HG03175 (cell line): ENCODE measurements around the gene MRTFB.

Source experiments
- ATAC-seq: cut with Tn5 transposase; IDR thresholded peaks from one replicate; pipeline ENCODE4 v1.9.1; 2021; ENCODE audit warnings: mild to moderate bottlenecking, moderate library complexity; ENCODE audit not compliant: unreplicated experiment

The MRTFB gene

DNA sequence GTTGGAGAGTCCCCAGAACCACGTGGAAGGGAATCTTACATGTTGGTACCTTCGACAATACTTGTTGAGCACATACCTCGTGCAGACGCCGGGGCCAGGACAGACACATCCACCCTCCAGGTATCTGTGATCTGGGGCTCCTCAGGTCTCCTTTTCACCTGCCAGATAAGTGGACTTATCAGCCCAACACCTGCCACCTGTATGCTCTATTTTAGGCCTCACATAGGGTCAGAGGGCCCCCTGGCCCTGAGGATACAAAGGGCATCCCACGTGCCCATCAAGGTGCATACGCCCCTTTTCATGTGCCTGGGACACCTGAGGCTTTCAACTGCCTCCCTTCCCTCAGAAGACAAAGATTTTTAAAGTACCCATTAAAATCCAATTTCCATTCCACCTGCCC lies 212.7 kb downstream of the MRTFB start:
- no peak for ATAC-seq

DNA sequence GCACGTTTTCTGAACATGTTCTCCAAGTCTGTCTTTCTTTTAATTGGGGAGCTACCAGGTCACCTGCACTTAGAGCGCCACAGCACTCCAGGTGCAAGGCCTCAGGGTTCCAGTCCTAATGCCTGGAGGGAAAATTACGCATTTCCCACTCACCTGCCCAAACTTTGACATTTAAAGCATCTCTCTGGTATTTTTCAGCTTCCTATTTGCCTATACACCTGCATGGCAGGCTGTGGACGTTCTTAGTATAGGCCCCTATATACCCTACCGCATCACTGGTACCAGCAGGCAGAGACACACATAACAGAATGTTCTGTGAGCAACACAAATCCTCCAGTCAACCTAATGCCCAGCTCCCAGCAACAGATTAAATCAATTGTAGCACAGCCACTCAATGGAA lies 213.3 kb downstream of the MRTFB start:
- ATAC-seq, result no peak

DNA sequence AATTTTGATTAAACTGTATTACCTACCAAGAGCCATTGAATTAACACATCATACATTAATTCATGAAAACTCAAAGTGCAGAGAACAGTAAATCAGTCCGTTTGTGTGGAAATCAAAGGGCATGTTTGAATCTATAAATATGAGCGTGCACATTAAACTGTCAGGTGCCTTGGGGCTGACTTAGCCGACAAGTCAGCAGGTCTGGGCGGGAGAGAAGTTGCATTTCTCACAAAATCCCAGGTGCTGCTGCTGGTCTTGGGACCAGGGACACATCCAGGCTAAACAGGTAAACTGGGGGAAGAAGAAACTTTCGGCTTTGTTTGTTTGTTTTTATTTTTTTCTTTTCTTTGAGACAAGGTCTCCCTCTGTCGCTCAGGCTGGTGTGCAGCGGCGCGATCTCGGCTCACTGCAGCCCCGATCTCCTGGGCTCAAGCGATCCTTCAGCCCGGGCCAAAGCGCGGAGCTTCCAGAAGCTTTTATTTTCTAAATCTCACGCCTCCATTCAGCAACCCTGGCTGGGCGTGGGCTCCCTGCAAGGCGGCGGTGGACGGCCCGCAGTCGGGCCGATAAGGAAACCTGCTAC lies 213.9 kb downstream of the MRTFB start:
- peak; percentile 35 for ATAC-seq

DNA sequence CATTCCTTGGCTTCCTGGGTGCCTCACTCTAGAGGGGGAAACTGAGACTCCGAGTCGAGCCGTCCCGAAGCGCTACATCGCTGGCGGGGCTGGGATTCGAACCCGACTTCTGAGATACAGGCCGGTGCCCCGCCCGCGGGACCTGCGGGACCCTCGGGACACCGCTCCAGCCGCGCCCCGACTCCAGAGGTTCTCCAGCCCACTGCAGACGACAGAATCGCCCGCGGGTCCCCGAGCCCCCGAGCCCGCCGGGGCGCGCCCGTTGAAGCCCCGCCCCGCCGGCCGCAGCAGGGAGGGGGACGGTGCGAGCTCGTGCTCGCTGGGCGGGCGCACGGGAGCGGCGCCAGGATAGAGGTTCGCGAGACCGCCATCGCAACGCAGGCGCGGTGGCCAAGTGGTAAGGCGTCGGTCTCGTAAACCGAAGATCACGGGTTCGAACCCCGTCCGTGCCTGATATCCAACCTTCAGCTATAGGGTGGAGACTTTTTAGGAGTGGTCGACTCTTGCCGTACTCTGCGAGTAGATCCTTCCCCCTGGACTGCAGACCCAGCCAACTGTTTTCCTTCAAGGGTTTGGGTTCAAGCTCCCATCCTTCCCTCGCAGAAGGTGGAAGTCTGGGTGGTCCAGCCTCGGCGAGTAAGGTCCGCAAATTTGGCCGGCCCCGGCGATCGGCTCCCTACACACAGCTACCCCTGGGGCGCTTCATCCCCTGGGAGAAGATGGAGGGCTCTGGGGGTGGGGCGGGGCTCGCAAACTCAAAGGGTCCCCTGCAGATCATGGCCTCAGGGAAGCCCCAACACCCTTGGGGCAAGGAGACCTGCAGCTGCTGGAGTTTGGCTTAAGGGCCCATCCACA lies 214.6 kb downstream of the MRTFB start:
- peak; percentile 75 for ATAC-seq

DNA sequence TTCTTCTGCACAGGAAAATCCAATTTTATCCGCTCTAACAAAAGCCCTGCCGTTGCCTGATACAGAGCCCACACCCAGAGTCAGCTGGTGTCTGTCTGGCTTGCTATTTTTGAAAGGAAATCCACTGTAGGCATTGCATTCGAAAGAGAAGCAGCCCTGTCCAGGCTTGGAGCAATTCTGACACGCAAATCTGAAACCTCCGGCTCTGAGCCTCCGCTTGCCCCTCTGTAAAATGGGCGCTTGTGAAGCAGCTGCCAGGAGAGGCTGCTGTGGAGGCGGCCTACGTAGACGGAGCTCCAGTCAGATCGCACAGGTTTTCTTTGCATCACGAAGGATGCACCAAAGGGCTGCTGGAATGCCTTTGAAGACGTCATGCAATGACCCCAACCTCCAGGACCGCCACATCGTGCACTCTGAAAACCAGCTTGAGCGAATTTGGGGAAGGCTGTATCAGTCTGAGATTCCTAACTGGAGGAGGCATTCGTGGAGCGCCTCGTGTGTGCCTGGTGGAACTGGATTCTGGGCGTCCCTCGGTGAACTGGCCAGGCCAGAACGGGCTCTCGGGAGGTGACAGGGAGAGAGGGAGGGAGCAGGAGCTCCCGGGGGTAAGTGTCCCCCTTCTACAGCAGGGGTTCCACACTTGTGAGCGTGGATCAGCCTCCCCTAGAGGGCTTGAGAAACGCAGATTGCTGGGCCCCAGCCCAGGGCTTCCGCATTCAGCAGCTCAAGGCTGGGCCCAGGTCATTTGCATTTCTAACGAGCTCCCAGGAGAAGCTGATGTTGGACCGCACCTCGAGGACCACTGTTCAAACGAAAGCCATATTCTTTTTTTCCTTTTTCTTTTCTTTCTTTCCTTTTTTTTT lies 215.5 kb downstream of the MRTFB start:
- no peak for ATAC-seq

DNA sequence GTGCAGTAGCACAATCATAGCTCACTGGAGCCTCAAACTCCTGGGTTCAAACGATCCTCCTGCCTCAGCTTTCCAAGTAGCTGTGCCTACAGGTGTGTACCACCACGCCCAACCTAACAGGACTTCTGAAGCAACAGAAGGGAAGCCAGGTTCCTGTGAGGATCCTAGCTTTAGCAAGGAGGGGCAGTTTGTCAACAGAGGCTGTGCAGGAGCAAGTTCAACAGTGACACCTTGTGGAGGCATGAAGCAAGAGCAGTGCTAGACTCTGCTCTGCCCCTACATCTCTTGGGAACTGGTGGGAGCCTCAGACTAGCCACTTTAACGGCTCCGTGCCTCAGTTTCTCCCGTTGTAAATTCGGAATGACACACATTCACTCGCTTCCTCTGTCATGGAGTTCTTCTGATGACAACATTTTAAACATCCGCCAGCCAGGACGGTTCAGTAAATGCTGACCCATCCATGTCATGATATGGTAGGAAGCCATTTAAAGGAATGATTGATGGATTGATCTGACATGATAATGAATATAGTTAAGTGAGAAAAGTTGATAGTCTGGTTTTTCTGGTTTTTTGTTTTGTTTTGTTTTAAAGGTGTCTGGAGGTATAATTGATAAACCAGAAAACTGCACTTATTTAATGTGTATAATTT lies 218.7 kb downstream of the MRTFB start:
- no peak for ATAC-seq

DNA sequence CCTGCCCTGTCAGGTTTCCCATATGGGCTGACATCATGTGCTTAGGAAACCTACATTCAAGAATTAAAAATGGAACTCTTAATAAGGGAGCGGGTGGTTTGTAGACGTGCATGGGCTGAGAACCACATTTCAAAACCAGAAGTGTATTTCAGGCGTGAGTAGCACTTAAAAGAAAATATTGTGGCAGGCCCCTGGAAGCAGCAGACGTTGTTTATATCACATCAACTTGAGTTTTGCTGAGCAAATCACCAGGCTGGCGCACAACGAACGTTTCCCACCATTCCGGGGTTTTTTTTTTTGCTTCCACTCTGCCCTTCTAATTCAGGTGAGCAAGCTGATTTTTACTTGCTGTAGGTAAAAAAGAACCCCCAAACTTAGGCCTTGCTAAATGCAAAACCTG lies 220.2 kb downstream of the MRTFB start:
- ATAC-seq, result no peak

DNA sequence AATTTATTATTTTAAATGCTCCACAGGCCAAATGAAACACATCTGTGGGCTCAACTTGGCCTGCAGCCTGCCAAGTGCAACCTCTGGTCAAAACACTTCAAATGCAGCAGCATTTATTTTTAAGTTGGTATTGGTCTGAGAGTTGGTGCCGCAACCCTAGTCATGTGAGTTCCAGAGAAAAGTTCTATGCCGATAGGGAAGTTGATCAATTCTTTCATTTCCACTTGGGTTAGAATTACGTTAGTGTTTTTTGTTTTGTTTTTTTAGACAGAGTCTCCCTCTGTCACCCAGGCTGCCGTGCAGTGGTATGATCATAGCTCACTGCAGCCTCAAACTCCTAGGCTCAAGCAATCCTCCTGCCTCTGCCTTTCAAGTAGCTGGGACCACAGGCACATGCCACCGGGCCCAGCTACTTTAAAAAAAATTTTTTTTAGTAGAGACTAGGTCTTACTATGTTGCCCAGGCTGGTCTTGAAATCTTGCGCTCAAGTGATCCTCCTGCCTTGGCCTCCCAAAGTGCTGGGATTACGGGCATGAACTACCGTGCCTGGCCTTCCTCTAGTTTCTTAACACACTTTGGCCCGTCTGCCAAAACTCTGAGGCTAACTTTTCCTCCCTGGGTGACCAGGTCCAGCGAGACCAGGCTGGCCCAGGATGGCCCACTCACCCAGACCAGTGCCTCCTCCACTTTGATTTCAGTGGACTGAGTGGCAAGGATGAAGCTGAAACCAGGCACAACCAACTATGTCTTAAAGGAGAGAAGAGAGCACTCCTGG lies 221.1 kb downstream of the MRTFB start:
- no peak for ATAC-seq

DNA sequence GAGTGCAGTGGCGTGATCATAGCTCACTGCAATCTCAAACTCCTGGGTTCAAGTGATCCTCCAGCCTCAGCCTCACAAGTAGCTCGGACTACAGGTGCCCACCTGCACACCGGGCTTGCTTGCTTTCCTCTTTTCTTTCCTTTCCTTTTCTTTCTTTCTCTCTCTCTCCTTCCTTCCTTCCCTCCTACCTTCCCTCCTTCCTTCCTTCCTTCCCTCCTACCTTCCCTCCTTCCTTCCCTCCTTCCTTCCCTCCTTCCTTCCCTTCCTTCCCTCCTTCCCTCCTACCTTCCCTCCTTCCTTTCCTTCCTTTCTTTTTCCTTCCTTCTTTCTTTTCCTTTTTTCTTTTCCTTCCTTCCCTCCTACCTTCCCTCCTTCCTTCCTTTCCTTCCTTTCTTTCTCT lies 225.5 kb downstream of the MRTFB start:
- ATAC-seq, result no peak

DNA sequence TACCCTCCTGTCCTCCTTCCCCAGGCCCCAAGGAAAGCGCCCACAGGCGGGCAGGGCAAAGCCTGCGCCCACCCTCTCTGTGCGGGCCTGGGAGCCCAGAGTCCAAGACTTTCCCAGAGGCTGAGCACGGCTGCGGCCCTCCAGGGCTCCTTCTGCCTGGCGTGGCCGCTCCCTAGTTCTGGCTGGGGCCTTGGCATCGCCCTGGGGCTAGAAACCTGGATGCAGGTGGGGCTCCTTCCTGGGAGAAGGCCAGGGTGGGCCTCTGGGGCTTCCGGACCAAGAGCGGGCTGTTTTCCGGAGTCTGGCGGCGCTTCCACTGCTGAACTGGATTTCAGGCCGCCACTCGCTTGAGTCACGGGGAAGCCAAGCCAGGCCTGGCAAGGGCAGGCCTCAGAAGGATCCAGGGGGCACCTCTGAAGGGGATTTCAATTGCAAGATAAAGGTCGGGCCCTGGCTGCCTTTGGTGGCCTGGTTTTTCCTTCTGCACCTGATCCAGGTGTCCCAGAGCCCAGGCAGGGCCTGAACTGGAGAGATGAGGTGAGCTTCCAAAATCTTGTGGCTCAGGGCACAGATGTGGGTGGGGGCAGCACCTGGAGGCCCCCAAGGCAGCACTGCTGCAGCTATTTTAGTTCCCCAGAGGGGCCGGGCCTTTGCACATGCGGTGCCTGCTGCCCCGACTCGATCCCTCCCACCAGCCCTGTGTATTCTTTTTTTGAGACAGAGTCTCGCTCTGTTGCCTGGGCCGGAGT lies 227.4 kb downstream of the MRTFB start:
- ATAC-seq, result no peak

DNA sequence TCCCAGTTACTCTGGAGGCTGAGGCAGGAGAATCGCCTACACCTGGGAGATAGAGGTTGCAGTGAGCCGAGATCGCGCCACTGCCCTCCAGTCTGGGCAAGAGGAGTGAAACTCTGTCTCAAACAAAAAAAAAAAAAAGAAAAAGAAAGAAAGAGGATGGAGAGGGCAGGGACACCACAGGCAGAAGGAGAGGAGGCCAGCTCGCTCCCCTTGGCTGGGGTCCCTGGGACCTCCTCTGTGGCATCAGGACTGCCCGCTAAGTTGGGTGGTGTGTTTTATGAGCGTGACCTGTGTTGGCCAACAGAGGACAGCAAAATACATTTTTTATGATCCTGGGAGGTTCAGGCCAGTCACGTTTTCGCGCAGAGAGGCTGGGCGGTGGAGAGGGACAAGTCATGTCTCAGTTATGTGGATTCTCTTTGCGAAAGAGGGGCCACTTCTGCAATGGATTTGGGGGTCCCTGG lies 229.6 kb downstream of the MRTFB start:
- ATAC-seq, result peak; percentile 54

DNA sequence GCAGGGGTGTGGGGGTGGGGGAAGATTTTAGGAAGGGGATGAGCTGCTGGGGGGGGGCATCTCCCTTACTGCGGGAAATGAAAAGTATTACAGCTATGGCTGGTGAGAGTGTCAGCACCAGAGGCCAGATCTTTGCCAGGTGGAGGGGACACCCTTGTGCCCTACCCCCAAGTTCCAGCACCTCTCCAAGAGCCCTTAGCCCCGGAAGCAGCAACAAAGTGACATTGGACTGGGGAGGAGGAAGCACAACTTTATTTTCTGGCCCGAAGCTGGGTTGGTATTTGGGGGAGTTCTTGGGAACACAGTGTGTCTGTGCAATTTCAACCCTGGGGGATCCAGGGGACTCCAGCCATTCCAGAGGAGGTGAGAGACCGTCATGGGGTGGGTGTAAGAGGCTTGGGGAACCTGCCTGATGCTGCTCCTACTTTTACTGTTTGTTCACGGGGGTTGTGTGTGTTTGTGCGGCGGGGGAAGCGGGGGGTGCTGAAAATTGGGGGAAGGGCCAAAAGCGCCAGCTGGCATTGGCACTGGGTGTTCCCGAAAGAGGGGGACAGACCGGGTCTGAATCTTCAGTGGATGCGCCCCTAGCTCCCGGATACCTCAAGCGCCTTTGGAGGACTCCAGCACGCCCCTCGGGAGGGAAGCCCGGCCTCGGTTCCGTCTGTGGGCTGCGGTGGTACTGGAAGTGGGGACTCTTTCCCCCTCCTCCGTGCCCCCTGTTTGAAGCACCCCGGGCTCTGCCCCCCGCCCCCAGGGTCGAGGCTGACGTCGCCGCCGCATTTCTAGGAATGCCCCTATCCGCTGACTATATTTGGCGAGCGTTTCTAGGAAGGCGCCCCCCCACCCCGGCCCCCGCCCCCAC lies 230.3 kb downstream of the MRTFB start:
- no peak for ATAC-seq

DNA sequence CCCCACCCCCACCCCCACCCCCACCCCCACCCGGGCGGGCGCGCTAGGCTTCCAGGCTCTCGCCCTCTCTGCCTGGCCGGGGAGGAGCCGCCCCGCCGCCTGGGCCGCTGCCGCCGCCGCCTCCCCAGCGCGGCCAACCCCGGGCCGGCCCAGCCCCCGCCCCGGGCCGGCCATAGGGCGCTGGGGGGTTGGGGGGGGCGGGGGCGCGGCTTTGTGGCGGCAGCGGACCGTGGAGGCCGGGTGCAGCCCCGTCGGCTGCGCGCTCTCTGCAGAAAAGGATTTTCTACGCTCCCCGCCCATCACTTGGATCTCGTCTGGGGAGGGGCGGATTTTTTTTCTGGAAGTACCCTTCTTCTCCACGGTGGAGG lies 230.9 kb downstream of the MRTFB start:
- ATAC-seq, result peak; percentile 62

DNA sequence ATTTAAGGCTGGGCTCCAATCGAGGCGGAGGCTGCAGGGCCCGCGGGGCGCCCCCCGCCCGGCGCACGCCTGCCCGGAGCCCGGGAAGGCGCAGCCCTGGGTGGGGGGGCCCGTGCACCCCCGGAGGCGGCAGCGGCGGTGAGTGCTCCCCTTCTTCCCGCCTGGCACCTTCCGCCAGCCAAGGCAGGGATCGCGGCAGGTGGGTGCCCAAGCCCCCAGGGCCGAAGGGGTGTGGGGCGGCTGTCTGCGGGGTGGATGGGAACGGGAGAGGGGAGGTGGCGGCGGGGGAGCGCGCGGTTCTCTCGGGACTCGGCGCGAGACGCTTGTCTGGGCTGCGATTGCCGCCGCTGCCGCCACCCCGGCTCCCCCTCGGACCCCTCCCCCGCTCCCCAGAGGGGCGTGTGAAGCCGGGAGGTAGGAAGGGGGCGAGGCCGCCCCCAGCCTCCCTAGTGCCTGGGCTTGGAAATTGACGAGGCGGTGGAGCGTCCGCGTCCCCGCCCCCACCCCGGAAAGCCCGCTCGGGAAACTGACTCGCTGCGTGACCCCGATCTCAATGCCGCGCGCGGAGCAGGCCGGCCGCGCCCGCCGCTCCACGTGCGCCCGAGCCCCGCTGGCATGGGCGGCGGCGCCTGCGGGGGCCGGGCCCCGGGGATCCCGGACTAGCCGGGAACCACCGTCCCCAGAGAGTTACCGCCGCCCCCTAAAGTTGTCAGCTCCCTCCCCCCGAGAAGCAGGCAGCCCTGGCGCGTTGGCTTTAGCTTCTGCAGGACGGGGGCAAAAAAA lies 231.5 kb downstream of the MRTFB start:
- peak; percentile 25 for ATAC-seq

DNA sequence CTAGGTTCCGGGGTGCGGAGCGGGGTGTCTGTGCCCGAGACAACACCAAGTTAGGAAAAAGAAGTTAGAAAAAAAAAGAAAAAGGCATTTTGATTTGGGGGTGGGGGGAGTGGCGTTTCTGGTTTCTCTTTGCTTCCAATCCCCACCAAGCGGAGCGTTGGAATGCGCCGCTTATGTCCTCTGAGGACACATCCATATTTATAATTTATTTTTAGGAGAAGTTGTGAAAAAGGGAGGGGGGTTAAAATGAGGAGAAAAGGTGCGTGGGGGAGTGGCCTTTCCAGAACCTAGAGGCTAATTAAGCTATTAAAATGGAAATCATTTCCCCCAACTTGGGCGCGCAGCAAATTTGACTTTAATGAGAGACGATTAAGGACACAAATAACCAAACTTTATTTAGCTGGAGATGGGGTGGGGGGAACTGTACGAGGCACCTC lies 232.1 kb downstream of the MRTFB start:
- ATAC-seq, result no peak

DNA sequence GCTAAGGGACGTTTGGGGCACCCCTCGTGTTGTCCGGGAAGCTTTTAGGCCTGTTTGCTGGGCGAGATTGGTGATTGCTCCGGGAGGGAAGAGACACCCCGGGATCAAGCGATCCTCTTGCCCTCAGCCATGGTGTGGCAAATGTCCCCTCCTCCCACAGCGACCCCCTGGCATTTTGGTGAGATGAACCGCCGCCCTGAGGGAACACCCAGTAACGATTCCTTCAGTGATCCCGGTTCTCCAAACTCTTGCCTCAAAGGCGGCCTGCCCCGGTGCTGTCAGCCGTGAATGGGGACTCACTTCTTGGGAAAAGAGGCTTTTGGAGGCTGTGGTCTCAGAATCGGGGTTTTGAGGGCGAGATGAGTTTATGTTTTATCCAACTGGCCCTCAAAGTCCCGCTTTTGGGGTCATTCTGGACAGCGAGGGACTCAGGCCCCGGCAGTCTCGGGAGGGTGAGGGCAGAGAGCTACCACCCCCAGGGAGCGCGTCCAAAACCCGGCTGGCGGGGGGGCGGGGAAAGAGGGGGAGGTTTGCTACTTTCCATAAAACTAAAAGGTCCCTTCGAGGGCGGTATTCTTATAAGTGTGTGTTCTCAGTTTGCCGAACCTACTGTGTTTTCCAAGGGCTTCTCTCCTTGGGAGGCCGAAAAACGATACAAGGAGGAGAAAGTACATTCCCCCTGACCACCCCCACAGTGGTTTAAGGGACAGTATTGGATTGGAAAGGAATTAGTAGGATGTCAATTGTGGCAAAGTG lies 232.7 kb downstream of the MRTFB start:
- ATAC-seq, result no peak

DNA sequence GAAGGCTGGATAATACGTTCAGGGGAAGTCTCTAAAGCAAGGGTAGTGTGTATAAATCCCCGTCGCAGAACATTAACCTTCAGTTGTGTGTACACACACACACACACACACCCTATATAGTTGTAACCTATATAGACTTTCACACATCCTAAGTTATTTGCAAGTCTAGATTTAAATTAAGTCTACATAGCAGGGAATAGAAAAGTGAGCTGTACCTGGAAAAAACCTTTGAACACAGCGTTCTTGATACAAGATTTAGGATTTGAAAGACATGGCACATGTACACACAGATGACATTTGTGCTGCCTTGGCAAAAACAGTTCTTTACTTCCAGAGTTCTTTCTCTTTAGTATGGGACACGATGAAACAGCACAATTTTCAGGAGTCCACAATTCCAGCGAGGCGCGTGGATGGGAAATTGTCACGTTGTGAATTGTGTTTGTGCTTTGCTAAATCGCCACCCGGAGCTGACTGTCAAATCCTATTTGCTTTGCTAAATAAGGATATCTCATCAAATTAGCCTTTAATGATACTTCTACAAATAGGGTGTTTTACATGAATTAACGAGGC lies 233.9 kb downstream of the MRTFB start:
- no peak for ATAC-seq
